H1 (cell line): ENCODE data around the gene STARD13. TPM values are rescaled to one million over a fixed set of nuclear protein-coding genes. Genes with fewer than 3 reads are reported as not detected.

ENCODE experiments used
- EGR1 ChIP-seq: IDR thresholded peaks from 2 replicates; pipeline ENCODE4 v1.6.1; 2011; ENCODE audit warnings: low read depth, low read length, borderline replicate concordance
- KDM5A ChIP-seq: fragments of 200-600 bp; IDR thresholded peaks from 2 replicates; pipeline ENCODE4 v1.7.1; 2012; ENCODE audit warnings: mild to moderate bottlenecking, low read length, inconsistent platforms, mixed read lengths
- SRF ChIP-seq: IDR thresholded peaks from 2 replicates; pipeline ENCODE4 v1.6.1; 2011; ENCODE audit warnings: mild to moderate bottlenecking, low read depth, low read length, moderate library complexity
- polyA plus RNA-seq, 7 experiments: library from polyadenylated mRNA; depleted of rRNA in 3 of 7; stranded (reverse) in 5 of 7; unstranded in 2 of 7; fragments of >200 nt in 5 of 7; fragments of 200-250 nt in 2 of 7; gene quantifications; 1 replicate in 5 of 7; 2 replicates in 1 of 7; 4 replicates in 1 of 7; pipeline versions ENCODE4 v1.2.1 to v1.2.3, GENCODE V29; 2011 to 2013; ENCODE audit warnings: missing spikeins in 2 of 7, mixed read lengths in 2 of 7
- total RNA-seq: library from RNA; stranded (reverse); fragmentation: NEBNext Ultra II Directional; extraction: Animal tissue kit (Norgen Biotek cat#: 25700); gene quantifications from 2 replicates; pipeline ENCODE4 v1.2.1, GENCODE V29; 2021
- TF ChIP-seq, protein P1 (sequence below): IDR thresholded peaks from 2 replicates; pipeline ENCODE4 v1.6.1; 2011; ENCODE audit warnings: low read length, improper control_type of control experiment

Gene STARD13
- total and polyA plus RNA-seq, 2 of the 8 experiments (the other 6 are each of a cell fraction or from before 2014, with no cell fraction given), result 0.82 to 2.9 TPM

DNA sequence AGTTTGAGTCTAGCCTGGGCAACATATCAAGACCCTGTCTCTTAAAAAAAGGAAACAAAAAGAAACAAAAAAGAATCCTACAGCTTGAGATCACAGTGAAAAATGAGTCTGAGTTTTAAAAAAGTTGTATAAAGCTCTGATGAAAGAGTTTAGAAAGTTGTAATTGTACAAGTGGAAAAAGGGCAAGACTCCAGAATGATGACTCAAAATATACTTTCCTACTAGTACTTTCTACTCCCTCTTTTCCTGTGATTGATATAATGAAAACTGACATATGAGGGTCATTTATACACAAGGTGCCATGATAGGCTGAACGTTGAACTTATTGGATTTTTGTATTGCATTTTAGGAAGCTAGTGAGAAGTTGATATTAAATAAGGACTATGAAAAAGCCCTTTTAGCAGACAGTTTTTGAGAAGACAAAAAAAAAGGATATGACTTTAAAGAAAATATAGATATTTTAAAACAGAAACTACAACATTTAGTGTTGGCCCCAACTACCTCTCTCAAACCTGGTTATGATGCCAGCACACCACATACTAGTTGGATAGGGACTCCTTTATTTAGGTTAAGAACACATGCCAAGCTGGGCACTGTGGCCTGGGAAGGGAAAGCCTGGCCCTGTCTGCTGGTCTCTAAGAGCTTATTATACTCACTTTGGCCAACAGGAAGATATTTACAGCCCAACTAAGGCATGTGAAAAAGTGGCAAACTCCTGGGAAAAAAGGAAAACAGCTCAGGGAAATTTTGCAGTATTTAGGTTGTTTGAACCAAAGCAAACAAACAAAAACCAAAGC is 152.7 kb downstream of the STARD13 start (continued):
- no peak for TF ChIP-seq SRF
- TF ChIP-seq KDM5A, result no peak
- no peak for TF ChIP-seq EGR1
- TF ChIP-seq, protein P1, sequence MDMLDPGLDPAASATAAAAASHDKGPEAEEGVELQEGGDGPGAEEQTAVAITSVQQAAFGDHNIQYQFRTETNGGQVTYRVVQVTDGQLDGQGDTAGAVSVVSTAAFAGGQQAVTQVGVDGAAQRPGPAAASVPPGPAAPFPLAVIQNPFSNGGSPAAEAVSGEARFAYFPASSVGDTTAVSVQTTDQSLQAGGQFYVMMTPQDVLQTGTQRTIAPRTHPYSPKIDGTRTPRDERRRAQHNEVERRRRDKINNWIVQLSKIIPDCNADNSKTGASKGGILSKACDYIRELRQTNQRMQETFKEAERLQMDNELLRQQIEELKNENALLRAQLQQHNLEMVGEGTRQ, result no peak
